Measurements from ENCODE around the gene ATP6V0E2. TPM values are rescaled to one million over a fixed set of nuclear protein-coding genes. Genes with fewer than 3 reads are reported as not detected.

The ATP6V0E2 gene
- total and polyA plus RNA-seq, 12 donors: 17.5 to 101 (median 32.0) TPM

DNA sequence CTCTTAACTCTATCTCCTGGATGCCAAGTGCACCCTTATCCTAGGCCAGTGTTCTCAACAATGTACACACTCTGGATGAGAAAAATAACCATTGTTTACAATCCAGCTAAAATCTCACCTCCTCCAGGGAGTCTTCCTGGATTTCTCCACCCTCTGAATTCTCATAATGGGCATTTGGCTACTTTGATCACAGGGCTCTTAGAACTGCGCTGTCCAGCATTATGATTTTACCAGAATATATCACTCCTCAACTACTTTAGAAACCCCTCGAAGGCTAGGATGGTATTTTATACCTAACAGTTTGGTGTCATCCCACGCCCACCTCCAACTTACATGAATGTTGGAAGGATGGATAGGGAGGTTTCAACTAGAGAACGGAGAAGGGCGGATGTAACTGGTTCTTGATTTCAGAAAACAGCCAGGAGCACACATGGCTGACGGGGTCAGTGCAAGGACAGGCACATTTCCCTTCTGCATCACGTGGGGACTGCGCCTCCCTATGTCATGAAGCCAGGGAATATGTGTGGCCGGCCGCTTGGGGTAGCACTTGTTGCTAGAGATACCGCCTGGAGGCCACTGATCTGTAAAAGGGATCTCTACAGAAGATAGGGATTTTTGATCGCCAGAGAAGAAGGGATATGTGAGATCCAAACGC is 1.2 kb upstream of the ATP6V0E2 start:
- TF ChIP-seq POLR2A (IDR thresholded peaks at IDR 0.05) (peak; percentile 14 to 70), CTCF (IDR thresholded peaks at IDR 0.05) (peak in 5 of 6 experiments; percentile 14 to 46 (median 28))

GRCh38 chr7:149873970-149874643 is 338 bp downstream of the ATP6V0E2 start:
- 9 to 47% (median 26%) methylated on average over 5 to 46 of the region's 46 CpGs for WGBS, 4 donors
- H3K4me3 ChIP-seq: peak overlapping the region; percentile 41 to 72 (median 60)
- H3K36me3 ChIP-seq (replicated peaks in 1 of 2): no peaks in the 10 kb centered on the region
- H3K9me3 ChIP-seq (replicated peaks in 1 of 3): no peaks in the 10 kb centered on the region
- TF ChIP-seq CTCF (IDR thresholded peaks at IDR 0.05) (no peak), POLR2A (IDR thresholded peaks at IDR 0.05) (peak in 1 of 2 donors; percentile 25)
- peaks cover 17 to 19% of the 10 kb centered on the region in 2 donors for H3K4me1 ChIP-seq (replicated peaks in 1 of 2)
- peak overlapping the region in 2 of 5 donors; percentile 88 for H3K27ac ChIP-seq
- intact Hi-C loops (cut with DNase I): no loop called here
- DNase-seq: peak in 1 of 7 donors; percentile 56
- H3K27me3 ChIP-seq: no peaks in the 10 kb centered on the region

More for the DNA sequence above, 1.2 kb upstream of the ATP6V0E2 start:
- H3K4me3 ChIP-seq: peak overlapping the region in 2 of 4 donors; percentile 61 to 72
- no peaks in the 10 kb centered on the region for H3K36me3 ChIP-seq (replicated peaks in 1 of 2)
- peaks cover 17 to 19% of the 10 kb centered on the region in 2 donors for H3K4me1 ChIP-seq (replicated peaks in 1 of 2)
- 16 to 19% (median 18%) methylated on average over 12 to 13 of the region's 13 CpGs for WGBS, 4 donors
- H3K27me3 ChIP-seq: no peaks in the 10 kb centered on the region
- peak; percentile 74 to 97 (median 91) for DNase-seq
- intact Hi-C loops (cut with DNase I): no loop called here
- no peaks in the 10 kb centered on the region for H3K9me3 ChIP-seq (replicated peaks in 1 of 3)
- H3K27ac ChIP-seq: peak overlapping the region in 4 of 5 donors; percentile 74 to 88 (median 86)

DNA sequence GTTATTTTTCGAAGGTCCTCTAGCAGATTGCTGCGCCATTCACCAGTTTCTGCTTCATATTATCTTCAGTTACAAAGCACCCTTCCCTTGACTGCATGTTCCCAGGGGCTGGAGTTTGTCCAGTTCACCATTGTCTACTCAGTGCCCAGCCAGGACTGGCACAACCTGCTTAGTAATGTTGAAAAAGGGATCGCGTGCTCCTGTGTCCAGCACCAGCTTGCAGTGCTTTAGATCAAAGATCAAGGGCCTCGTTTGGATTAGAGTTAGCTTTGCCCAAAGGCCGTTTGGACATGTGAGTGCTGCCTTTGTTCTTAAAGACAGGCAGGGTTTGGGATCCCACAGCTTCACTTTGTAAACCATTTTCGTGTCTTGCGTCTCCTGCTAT is 867 bp downstream of the ATP6V0E2 start:
- peaks cover 17 to 19% of the 10 kb centered on the region in 2 donors for H3K4me1 ChIP-seq (replicated peaks in 1 of 2)
- no peaks in the 10 kb centered on the region for H3K9me3 ChIP-seq (replicated peaks in 1 of 3)
- H3K4me3 ChIP-seq: peak overlapping the region in 1 of 4 donors; percentile 72
- H3K36me3 ChIP-seq (replicated peaks in 1 of 2): no peaks in the 10 kb centered on the region
- intact Hi-C loops (cut with DNase I): no loop called here
- WGBS, 4 donors: 79 to 81% (median 79%) methylated on average over 8 of the region's 8 CpGs
- DNase-seq: peak in 1 of 7 donors; percentile 55
- H3K27me3 ChIP-seq: no peaks in the 10 kb centered on the region
- no peak for TF ChIP-seq POLR2A (IDR thresholded peaks at IDR 0.05)
- no peak for TF ChIP-seq CTCF (IDR thresholded peaks at IDR 0.05)
- H3K27ac ChIP-seq: no peak overlapping the region

- DNase-seq: peak in 1 of 7 donors; percentile 54
- Histone ChIP-seq H3K27me3 (no peaks in the 10 kb centered on the region), H3K27ac (no peak overlapping the region), H3K9me3 (replicated peaks in 1 of 3) (no peaks in the 10 kb centered on the region), H3K4me3 (no peak overlapping the region), H3K4me1 (replicated peaks in 1 of 2) (peaks cover 17 to 19% of the 10 kb centered on the region in 2 donors), H3K36me3 (replicated peaks in 1 of 2) (no peaks in the 10 kb centered on the region)
- WGBS, 4 donors: 87 to 98% (median 95%) methylated on average over 4 of the region's 4 CpGs
- intact Hi-C loops (cut with DNase I): no loop called here
- TF ChIP-seq CTCF (IDR thresholded peaks at IDR 0.05): no peak
- TF ChIP-seq POLR2A (IDR thresholded peaks at IDR 0.05): no peak
Observed at GRCh38 chr7:149875396-149875795, 1.6 kb downstream of the ATP6V0E2 start.
